Measurements from ENCODE around the gene PLCB1.

PLCB1 gene

DNA sequence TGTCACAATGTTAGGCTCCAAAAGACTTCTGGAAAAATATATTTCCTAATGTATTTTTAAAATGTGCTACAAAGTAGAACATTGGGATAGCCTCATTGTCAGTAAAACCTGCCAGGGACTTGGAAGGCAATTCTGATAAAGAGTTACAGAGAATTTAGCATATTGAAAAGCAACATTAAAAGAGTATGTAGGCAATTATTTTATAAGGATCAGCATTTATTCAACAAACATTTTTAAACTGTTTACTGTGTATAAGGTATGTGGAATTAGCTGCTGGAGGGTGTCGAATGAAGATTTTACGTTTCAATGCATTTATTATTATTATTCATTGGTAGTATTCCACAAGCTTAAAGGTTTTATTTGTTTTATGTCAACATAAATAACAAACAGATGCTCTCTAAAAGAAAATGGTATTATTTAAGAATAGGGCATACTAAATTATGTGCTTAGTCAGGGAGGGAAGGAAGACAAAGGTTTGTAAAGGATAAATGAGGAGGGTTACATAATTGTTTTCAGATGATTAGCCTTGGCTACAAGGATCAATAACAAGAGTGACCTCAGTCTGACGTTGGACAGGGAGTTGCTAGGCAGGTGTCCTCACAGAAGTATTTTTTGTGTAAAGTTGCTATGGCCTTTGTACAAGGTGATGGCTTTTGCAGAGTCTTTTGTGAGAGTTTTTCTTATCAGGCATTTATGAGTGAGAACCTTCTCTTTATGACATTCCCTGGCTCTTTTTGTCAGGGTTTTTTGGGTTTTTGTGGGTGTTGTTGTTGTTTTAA lies 623.5 kb downstream of the PLCB1 start:
- peak; percentile 77 for DNase-seq

GRCh38 chr20:8756410-8756809 lies 624.3 kb downstream of the PLCB1 start:
- peak; percentile 88 for DNase-seq

DNA sequence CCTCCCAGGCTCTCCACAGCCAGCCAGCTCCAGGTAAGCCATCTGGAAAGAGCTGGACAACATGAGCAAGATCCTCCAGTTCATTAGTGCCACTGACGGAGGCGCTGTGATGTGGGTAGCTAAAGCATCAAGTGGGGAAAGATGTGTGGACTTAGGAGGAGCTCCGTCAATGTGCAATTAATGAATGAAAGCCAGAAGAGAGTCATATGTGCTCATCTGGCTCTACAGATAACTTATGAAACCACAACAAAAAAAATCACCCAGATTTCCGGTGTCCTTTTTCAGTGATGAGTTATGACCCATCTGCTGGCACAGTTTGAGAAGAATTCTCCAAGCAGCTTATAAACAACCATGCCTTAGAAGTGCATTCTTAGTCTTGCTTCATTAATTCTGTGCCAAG lies 625.1 kb downstream of the PLCB1 start:
- DNase-seq: no peak

GRCh38 chr20:8764344-8764962 lies 632.4 kb downstream of the PLCB1 start:
- no peak for DNase-seq

DNA sequence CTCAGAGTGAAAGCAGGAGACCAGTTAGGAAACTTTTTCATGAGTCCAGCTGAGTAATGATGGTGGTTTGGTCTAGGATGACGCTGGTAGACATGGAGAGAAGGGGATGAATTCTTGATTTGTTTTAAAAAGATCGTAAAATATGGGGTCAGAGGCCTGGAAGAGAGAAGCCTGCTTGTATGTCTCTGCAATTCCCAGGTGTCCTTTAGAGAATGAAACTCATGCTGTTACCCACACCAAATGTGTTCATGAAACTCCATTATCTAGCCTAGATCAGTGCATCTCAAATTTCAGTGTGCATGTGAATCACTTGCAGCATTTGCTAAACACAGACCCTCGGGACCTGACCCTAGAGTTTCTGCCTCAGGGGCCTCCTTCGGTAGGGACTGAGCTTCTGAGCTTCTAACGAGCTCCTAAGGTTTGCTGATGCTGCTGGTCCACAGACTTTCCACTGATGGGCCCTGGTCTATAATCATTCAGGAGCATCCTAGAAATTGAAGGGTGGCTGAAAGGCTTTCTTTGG lies 634.9 kb downstream of the PLCB1 start:
- no peak for DNase-seq

GRCh38 chr20:8774412-8774811 lies 642.3 kb downstream of the PLCB1 start:
- DNase-seq: no peak

GRCh38 chr20:8777911-8778310 lies 645.8 kb downstream of the PLCB1 start:
- DNase-seq: no peak

DNA sequence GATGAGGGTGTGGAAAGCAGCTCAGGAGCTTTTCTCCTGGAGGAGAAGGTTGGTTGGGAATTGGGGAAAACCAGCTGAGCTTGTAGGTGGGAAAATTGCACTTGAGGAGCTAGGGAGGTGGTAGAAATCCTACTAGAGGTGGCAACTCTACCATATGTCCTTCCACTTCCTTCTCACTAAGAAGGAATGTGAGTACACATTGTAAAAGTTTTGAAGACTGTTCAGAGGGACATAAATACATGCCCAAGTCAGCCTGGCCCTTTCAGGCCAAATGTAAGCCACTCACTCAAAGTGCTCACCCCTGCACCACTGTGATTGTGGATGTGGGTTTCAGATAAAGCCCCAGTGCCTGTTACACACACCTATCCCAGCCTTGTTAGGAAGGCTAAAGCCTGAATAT lies 646.3 kb downstream of the PLCB1 start:
- DNase-seq: no peak

DNA sequence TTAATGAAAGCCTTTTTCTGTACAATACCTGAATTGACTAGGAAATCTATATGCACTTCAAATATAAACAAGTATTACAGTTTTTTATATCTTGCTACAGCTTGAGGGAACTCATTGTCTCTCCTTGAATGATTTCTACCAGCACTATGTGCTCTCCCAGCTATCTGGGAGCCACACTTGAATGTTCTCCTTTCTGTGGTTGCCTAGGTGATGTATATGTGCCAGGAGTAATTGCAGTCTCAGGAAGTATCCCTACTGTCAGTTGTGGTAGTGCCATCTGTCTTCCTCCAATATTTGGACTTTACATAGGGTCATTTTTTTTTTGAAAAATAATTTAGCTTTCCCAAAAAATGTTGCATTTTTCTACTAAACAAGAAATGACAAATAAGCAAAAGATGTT lies 648.8 kb downstream of the PLCB1 start:
- no peak for DNase-seq

DNA sequence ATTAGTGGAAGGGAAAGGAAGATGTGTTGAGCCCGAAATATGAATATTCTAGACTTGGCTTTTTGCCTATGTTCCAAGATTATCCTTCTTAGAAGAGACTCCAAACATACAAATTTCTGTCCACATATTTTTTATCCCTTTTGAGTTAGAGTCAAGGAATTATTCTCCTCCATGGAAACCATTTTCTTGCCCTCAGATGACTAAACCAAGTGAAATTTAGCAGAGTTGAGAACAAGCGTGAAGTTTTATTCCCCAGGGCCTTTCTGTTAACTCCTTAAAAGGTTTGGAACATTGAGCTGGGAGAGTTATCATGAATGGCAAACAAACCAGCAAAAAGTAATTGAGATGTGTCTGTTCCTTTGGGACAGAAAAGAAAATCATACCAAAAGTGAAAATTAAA lies 650.7 kb downstream of the PLCB1 start:
- DNase-seq: no peak

GRCh38 chr20:8783734-8784133 lies 651.7 kb downstream of the PLCB1 start:
- DNase-seq: no peak

DNA sequence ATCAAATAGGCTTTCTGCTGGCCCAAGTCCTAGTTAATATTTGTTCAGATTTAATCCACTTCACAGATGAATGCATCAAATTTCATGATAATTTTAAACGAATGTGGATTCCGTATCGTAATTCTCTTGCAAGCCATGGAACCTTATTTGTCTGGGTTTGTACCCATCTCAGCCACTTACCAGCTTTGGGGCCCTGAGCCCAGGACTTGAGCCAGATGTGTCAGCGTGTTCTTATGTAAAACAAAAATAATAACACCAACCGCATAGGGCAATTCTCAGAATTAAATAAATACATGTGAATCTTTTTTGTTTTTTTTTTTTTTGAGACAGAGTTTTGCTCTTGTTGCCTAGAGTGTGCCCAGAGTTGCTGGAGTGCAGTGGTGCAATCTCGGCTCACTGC lies 654.3 kb downstream of the PLCB1 start:
- no peak for DNase-seq

- DNase-seq: no peak
Measured at GRCh38 chr20:8787090-8787489, 655.0 kb downstream of the PLCB1 start.

- DNase-seq: no peak
Measured at GRCh38 chr20:8788275-8788674, 656.2 kb downstream of the PLCB1 start.

DNA sequence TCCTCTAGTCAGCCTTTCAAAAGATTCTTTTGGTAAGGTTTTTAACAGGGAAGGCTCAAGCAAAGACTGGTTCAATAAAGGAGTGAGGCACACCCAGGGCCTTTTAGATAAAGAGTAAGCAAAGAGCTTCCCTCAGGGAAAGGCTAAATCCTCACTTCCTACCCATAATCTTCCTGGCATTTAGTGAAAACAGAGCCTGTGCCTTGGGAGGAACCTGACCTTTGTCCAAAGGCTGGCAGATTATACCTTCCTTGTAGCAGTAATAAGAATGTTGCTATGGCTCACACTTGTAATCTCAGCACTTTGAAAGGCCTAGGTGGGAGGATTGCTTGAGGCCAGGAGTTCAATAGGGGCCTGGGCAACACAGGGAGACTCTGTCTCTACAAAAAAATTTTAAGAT lies 656.8 kb downstream of the PLCB1 start:
- no peak for DNase-seq

GRCh38 chr20:8790442-8791074 lies 658.5 kb downstream of the PLCB1 start:
- peak; percentile 47 for DNase-seq

- DNase-seq: no peak
Measured at GRCh38 chr20:8795404-8795803, 663.3 kb downstream of the PLCB1 start.

- no peak for DNase-seq
Measured at GRCh38 chr20:8796088-8796660, 664.1 kb downstream of the PLCB1 start.

DNA sequence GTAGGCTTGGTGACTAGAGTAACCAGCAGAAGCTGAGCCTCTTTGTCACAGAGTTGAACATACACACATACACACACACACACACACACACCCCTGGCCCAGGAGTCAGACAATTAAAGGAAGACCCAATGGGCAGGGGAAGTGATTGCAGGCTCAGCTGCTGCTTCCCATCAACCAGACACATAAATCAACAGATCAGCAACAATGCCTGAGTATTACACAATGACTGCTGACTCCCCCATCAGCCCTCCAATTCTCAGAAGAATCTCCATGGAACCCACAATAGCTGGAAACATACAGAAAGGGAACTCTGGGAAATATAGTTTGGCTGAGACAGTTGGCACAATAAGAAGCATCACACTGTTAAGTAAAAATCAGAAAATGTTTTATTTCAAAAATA lies 666.4 kb downstream of the PLCB1 start:
- DNase-seq: no peak

DNA sequence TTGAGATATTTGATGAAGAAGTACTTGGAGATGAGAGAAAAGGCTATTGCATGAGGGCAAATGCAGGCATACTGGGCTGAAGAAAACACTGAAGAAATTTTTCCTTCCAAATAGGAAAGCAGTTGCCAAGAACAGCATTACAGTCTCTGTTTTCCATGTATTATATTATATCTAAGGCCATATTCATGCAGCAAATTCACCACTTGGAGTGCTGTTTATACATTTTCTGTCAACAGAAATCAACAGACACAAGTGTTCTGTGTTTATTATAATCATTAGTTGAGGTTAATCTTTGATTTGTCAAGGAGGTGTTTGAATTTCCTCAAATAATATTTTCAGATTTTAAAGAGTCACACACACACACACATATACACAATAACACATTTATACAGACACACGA lies 668.0 kb downstream of the PLCB1 start:
- DNase-seq: no peak

DNA sequence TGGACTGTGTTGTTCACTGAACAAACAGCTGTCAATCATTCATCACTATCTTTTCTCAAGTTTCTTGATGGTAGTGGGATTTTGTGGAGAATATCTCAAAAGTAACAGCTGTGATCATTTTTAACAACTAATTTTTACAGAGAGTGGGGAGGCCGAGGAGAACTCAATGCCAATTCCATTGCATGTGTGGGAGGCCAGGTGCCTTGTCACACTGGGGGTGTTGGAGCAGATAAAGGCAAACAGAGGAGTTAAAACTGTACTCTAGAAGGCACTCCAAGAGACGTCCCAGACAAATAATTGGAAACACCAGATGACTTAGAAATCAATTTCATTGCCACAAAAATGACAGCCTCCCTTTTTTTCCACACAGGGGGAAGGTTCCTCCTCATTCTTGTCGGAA lies 669.6 kb downstream of the PLCB1 start:
- DNase-seq: no peak

- no peak for DNase-seq
Measured at GRCh38 chr20:8803065-8803464, 671.0 kb downstream of the PLCB1 start.

- DNase-seq: no peak
Measured at GRCh38 chr20:8803941-8804340, 671.9 kb downstream of the PLCB1 start.

All from SHP77 treated with DMSO at 0.1 percent for 48 hours (cell line).